HG03558 (cell line): ENCODE results near the gene TCF19.
"Not testable (repeated sequence)": the region's sequence is repeated elsewhere in the genome, so short reads cannot be mapped to it uniquely, and the experiment has no call there.

Source experiments
- ATAC-seq: cut with Tn5 transposase; IDR thresholded peaks from one replicate; pipeline ENCODE4 v1.9.1; 2021; ENCODE audit warnings: moderate number of reproducible peaks; ENCODE audit not compliant: unreplicated experiment; ENCODE audit errors: extremely low read depth

TCF19 gene

DNA sequence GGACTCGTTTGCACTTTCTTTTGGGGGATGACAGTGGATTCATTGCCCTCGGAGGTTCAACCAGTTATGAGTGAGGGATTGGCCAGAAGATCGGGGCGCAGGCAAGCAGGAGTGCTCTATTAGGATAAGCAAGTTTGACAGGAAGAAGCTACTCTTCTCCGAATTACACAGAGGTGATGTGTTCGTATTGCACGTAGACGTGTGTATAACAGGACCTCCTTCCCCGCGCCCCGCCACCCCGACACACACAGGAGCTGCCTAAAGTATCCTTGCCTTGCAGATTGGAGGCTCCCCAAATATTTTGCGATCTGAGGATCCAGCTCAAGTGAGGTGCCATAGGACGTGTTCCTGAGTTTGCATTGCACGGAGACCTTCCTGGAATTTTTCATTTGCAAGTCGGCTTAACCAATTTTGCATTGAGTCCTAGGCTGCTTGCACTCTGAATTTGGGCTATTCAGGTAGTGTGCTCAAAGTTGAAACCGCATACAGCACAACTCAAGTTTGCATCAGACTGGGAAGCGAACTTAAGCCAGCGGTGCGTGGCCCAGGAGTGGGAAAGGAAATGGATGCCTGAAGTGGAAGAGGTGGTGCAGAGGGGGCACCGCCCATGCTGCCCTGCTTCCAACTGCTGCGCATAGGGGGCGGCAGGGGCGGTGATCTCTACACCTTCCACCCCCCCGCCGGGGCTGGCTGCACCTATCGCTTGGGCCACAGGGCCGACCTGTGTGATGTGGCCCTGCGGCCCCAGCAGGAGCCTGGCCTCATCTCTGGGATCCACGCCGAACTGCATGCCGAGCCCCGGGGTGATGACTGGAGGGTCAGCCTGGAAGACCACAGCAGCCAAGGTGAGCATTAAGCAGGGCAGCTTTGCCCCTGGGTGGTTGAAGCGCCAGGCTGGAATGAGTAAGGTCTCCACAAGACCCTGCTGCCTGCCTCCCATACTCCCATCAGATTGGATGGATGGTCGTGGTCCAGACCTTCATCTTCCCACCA lies 770 bp downstream of the TCF19 start:
- no peak for ATAC-seq

DNA sequence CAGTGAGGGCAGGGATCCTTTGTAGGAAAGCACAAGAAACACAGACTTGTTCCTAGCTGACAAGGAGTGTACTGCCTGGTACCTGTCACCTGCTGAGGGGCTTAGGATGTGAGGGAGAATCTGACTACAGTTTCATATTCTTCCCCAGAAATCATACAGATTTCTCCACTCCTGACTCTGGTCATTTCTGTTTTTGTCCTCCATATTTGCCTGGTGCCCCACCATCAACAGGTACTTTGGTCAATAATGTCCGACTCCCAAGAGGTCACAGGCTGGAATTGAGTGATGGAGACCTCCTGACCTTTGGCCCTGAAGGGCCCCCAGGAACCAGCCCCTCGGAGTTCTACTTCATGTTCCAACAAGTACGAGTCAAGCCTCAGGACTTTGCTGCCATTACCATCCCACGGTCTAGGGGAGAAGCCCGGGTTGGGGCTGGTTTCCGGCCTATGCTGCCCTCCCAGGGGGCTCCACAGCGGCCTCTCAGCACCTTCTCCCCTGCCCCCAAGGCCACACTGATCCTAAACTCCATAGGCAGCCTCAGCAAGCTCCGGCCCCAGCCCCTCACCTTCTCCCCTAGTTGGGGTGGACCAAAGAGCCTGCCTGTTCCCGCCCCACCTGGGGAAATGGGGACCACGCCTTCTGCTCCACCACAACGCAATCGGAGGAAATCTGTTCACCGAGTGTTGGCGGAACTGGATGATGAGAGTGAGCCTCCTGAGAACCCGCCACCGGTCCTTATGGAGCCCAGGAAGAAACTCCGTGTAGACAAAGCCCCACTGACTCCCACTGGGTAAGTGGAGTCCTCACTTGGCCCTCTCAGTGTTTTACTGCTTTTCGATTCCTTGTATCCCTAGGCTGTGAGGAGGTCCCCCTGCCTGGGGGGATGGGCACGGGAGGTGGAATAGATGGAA lies 3.1 kb downstream of the TCF19 start:
- no peak for ATAC-seq

DNA sequence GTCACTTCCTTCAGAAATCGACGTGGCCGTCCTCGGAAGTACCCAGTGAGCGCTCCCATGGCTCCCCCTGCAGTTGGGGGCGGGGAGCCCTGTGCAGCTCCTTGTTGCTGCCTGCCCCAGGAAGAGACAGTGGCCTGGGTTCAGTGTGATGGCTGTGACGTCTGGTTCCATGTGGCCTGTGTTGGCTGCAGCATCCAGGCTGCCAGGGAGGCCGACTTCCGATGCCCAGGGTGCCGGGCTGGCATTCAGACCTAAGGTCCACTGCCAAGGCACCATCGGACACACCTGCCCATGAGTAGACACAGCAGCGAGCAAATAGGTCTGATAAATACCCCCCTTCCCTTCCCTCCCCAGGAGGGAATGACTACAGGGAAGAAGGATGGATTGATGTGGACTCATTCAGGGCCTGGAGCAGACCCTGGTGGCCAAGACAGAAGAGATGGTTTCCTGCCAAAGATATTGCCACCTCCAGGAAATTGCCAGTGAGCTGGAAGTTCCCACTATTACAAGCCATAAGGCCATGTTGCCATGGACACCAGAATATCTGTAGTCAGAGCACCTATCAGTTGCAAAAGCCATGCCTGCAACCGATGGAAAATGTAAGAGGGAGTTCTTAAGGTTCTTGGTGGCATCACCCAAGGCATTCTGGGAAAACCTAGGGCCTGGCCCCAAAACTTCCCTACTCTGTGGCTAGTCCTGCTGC lies 4.2 kb downstream of the TCF19 start:
- no peak for ATAC-seq

DNA sequence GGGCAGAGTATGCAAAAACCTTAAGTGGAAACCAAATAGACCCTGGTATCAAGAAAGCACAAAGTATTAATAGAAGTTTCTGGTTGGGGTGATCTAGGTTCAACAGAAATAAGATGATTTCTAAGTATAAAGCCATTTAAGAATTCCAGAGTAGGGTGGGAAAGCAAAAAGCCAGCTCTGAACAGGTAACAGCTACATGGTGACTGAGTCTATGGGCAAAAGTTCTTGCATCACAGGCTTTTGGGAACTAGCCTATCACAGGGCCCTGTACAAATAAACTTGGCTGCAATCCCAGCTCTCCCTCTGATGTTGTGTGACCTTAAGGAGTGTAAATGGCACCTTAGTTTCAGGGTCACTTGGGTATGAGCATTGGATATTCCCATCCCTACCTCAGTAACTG lies 5.5 kb downstream of the TCF19 start:
- no peak for ATAC-seq

DNA sequence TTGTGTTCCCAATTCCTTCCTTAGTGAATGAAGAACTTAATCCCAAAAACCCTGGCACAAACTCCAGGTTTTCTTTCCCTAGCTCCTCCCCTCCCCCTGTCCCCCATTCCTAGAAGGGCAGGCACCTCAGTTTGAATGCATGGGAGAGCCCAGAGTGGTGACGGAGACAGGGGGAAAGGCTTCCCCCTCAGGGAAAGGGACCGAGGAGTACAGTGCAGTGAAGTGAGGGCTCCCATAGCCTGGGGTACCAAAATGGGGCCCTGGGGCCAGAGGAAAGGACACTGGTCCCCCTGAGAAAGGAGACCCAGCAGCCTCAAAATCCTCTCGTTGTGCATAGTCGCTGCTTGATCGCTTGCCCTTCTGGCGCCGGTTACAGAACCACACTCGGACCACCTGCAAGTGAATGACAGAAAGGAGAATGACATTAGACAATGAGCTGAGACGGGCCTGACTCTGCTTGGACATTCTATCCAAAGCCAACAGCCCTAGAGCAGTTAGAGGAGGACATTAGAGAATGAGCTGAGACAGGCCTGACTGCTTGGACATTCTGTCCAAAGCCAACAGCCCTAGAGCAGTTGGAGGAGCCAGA lies 6.2 kb downstream of the TCF19 start:
- ATAC-seq, result not testable (repeated sequence)

DNA sequence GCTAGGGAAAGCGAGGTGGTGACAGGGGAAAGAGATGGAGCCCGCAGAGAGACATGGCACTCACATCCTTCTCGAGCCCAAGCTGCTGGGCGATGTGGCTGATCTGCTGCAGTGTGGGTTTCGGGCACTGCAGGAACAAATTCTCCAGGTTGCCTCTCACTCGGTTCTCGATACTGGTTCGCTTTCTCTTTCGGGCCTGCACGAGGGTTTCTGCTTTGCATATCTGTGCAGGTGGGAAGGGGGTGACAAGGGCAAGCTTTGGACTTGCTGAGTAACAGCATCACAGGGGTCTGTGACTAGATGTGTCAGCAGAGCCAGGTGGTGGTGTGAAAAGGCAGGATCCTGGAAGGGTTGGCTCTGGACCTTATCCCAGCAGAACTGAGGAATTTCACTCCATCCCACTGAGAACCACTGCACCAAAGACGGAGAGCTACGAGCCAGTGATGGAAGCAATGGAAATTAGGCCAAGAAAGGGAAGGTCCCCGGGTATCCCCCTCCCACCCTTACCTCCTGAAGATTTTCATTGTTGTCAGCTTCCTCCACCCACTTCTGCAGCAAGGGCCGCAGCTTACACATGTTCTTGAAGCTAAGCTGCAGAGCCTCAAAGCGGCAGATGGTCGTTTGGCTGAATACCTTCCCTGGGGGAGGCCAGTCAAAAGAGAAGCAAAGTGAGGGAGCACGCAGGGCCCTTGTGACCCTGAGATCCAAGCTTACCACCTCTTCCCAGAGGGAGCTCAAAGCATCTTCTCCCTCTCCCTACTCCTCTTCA lies 6.9 kb downstream of the TCF19 start:
- ATAC-seq, result not testable (repeated sequence)

DNA sequence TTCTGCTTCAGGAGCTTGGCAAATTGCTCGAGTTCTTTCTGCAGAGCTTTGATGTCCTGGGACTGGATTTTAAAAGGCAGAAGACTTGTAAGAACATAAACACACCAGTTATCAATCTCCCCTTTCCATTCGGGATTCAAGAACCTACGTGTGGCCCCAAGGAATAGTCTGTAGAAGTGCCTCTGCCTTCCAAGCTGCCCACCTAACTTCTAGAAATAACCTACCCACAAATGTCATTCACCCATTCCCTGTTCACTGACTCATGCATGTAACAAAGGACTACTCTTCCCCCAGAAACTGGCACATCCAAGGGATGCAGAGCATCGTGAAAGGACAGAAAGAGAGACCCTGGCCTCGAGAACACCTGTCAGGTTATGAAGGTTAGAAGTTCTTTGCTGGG lies 7.6 kb downstream of the TCF19 start:
- ATAC-seq, result no peak

DNA sequence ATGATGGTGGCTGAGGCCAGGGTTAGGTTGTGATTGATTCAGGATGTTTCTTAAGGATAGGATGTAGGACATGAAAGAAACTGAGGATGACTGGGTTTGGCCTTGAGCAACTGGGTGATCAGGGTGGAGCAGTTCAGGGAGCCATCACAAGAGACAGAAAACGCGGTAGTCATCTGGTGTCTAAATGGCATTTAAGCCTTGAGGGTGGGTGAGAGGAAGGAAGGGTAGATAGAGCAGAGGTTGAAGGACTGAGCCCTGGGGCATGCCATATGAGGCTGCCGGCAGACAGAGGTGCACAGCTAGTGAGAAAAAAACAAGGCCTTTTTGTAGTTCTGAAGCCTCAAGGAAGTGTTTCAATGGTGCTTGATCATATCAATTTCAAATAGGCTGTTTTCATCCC lies 10.2 kb downstream of the TCF19 start:
- no peak for ATAC-seq

DNA sequence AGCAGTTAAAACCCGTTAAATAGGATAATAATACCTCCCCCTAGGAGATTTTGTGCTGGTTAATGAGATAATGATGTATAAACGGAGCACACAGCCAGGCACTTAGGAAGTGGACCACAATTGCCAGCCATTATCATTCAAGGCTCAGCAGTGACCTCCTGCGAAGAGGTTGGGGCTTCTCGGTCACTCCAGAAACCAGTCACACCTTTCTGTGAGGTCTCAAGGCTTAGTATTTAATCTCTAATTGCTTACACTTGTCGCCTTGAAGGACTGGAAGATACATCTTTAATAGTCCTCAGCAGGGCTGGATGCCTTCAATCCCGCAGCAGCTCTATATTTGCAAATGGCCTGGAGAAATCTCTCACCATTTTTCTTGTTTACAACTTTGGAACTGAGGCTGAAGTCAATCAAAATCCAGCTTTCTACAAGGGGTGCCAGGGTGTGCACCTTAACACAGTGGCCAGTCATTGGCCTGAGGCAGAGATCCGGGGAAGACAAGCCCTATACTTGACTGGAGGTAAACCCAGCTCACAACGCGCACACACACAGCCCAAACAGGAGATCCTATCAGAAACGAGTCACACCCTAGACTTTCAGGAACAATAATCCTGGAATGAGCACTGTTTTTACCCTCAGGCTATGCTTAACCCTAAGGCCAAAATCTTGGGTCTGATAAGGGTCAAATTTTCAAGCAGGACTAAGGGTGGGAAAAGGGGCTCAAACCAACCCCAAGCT lies 10.9 kb downstream of the TCF19 start:
- ATAC-seq, result no peak

DNA sequence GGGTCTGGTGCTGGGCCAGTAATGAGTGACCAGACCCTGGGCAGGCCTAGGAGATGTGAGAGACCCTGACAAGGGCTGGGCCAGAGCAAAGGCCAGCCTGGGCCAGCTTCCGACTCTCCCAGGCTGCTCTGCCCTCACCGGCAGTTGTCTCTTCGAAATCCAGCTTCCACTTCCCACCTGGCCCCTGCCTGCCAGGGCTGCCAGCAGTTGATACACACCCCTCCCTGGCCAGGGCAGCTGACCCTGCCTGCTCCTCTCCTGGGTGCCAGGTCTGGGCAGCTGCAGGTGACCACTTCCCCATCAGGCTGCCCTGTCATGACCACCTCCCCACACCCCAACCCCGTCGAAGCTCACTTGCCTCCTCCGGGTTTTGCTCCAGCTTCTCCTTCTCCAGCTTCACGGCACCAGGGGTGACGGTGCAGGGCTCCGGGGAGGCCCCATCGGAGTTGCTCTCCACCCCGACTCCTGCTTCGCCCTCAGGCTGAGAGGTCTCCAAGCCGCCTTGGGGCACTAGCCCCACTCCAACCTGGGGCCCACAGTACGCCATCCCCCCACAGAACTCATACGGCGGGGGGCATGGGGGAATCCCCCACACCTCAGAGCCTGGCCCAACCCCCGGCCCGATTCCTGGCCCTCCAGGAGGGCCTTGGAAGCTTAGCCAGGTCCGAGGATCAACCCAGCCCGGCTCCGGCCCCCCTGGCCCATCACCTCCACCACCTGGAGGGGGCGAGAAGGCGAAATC lies 11.6 kb downstream of the TCF19 start:
- ATAC-seq, result not testable (repeated sequence)

DNA sequence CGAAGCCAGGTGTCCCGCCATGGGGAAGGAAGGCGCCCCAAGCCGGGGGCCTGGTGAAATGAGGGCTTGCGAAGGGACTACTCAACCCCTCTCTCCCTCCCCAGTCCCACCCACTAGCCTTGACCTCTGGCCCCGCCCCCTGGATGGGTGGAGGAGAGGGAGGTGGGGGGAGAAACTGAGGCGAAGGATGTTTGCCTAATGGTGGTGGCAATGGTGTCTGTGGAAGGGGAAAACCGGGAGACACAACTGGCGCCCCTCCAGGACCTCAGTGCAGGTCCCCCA lies 12.2 kb downstream of the TCF19 start, which contains the start of gene POU5F1:
Gene POU5F1, minus strand, starts transcription at position 83 of the 282 bp plus-strand sequence. Its CDS starts 62 bp downstream, at position 21.
- no peak for ATAC-seq

DNA sequence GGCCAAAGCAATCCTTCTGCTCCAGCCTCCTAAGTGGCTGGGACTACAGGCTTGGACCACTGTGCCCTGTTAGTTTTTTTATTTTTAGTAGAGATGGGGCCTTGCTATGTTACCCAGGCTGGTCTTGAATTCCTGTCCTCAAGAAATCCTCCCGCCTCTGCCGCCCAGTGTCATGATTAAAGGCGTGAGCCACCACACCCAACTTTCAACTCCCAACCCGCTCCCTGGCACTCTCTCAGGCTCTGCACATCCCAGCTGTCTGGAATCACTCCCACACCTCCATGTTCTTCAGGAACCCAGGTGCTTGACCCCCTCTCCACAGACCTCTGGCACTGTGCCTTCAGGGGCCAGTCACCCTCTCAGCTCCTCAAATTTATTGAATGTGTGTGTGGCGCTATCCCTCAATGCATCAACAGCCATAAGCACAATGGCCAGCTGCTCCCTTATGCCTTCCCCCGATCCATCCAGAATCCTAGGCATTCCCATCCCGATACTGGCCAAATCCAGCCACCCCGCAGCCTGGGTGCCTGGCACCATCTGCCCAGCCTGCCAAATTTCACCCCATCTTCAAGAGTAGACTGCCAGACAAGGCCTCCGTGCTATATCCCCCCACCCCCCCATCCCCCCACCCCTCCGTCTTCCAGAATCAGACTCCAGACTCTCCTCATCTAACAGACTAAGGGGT lies 12.7 kb downstream of the TCF19 start:
- no peak for ATAC-seq

DNA sequence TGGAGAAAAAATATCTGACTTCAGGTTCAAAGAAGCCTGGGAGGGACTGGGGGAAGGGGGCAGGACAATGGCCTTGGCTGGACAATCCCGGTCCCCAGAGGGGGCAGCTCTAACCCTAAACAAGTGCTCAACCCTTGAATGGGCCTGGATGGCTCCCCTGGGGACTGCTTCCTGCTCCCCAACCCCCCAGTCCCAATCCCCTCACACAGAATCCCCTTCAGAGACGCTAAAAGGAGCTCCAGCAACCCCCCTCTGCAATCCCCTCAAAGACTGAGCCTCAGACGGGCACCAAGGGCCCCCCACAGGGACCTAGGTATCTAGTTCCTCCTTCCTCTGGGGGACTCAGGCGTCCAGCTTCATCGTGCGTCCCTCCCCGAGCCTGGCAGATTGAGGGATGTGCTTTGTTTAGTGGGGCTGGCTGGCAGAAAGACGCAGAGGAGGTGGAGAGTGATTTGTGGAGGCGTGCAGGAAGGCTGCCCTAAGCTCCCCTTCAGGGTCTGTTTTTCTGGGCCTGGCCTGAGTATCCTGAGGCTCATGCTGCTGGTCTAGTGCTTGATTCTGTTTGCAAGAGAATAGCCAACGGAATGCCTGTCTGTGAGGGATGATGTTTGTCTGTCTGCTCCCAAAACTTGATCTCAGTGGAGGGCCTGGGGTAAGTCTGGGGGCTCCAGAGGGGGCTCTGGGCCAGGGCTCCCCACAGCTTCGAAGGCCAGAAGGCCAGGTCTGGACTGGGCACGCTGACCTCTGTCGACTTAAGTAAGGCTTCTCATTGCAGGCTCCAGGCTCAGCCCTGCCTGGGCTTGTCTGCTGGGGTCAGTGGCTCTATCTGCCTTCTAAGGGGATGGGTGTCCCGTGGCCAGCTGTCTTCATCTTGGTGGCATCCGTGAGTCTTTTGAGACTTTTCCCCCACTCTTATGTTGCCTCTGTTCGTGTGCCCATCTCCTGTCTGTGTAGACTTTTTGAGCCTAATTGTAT lies 13.8 kb downstream of the TCF19 start:
- ATAC-seq, result no peak

DNA sequence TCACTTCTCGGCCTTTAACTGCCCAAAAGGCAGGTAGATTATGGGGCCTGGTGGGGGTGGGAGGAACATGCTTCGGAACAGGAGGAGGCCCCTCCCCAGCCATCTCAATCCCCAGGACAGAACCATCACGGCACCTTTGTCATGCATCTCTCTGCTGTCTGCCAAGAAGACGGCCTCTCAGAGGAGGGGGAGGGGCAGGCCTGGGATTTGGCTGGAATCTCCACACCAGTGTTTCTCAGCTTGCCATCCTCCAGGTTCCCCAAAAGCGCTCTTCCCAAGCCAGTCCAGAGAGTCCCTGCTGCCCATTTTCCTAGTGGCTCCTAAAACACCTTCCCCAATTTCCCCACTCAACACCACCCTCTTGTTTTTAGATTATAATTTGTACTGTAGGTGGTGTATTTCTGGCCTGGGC lies 14.6 kb downstream of the TCF19 start:
- ATAC-seq, result no peak

DNA sequence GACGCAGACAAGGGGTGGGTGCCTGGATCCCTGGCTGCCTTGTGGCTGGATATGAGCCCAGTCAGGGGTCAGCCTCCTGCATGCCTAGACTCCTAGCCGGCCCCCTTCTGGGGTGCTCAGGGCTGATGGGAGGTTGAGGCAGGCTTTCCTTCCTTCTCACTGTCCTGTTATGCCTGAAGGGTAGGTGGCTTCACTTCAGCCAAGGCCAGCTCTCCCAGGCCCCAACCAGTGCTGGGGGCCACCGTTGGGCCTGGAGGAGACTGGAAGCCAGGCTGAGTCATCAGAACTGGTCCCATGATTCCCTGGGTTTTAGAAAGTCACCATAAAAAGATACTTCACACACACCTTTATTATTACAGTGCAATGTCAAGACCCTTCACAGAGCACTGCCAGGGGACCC lies 15.0 kb downstream of the TCF19 start:
- no peak for ATAC-seq

DNA sequence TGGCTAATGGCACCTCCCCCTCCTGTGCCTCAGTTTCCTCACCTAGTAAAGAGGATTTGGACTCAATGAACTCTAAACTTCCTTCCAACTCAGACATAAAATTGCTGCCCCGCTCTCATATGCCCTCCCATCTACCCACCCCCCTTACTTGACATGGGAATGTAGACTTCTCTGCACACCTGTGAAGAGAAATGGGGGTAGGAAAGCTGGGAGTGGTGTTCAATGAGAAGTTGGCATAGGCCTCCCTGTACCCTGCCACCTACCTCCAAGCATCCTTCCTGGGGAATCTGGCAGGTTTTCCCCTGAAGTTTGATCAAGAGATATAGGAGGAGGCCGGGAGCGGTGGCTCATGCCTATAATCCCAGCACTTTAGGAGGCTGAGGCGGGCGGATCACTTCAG lies 16.0 kb downstream of the TCF19 start:
- no peak for ATAC-seq
